Myocyte (in vitro differentiated cells): ENCODE measurements around the gene SENP7. TPM values are rescaled to one million over a fixed set of nuclear protein-coding genes. Genes with fewer than 3 reads are reported as not detected.
"Not testable (repeated sequence)": the region's sequence is repeated elsewhere in the genome, so short reads cannot be mapped to it uniquely, and the experiment has no call there.

Experiments used
- DNase-seq: peaks from one replicate; pipeline ENCODE4 v3.0.0-alpha.2; 2012; ENCODE audit warnings: low read depth
- polyA plus RNA-seq: library from polyadenylated mRNA; unstranded; fragments of >200 nt; gene quantifications from one replicate; pipeline ENCODE4 v1.2.1, GENCODE V29; 2012; ENCODE audit warnings: missing spikeins
- total RNA-seq: library from RNA; depleted of rRNA; stranded (reverse); fragments of >200 nt; gene quantifications from 2 replicates; pipeline ENCODE4 v1.2.3, GENCODE V29; 2014

The SENP7 gene
- 14.2 and 15.4 TPM in 2 replicates for total RNA-seq
- polyA plus RNA-seq, result 3.6 TPM

DNA sequence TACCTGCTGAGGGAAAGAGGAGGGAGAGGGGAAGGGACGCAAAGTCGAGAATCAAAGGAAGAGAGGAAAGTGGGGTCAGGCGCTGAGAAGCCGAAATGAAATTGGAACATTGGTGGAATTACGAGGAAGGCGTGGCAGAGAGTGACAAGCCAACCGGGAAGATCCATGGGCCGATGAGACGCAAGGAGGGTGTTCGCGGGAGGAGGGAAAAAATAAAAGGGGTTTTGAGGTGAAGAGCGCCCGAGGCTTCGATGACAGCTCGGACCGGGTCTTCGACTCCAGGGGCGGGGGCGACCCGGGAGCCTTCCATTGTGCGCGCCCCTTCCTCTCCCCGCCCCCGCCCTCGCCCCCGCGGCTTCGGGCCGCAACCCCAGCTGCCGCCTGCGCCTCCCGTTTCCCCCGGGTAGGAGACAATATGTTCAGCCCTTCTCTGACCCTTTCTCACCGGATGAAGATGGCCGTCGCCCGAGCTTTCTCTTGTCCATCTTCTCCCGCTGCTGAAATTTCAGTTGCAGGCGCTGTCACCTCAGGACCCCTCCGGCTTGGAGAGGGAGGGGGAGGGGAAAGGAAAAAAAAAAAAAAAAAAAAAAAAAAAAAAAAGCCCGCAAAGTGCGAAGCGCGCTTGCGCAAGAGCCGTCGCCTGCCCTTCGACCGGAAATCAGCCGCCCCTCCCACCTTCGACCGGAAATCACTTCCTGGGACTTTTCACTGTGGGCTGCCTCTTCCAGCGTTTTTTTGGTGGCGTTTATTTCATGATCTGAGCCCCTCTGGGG lies at the start of gene SENP7:
Gene SENP7 (minus strand): TSS at position 567 of the 773 bp plus-strand sequence. CDS start 82 bp downstream, at position 485.
- DNase-seq, result peak; percentile 87

DNA sequence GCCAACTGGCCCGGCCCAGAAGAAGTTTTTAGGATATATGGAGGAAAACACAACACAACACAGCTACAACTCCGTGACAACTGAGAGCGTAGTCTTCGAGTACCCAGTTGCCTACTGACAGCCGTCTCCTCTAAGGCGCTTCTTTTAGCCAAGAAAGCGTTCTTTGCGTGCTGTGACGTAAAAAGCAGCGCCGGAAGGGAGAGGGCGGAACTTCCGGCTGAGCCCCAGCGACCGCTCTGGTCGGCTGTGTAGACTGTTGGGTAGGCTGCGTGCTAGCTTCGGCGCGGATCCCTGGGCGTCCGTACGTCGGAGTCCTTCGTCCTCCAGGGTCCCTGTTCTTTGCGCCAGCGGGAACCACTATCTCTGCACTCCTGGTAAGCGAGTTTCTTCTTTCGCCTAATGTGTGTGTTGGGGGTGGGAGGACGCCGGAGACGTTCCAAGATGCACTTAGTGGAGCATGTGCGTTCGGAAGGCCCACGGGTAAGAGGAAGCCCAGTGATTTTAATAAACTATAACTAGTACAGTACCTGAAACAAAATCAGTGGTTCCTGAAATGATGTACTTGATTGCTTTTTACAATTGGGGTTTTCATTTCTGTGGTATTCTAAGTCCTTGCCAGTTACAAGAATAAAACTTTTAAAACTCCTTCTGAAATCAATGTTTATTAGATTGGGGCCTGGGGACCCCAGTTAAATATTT lies 48.8 kb upstream of the SENP7 start, which contains the start of gene TRMT10C:
Gene TRMT10C (plus strand): TSS at position 239 of the 699 bp plus-strand sequence. CDS start 2,914 bp downstream, outside the sequence.
- peak; percentile 95 for DNase-seq

GRCh38 chr3:101556064-101556463 lies 43.1 kb upstream of the SENP7 start:
- DNase-seq, result no peak

DNA sequence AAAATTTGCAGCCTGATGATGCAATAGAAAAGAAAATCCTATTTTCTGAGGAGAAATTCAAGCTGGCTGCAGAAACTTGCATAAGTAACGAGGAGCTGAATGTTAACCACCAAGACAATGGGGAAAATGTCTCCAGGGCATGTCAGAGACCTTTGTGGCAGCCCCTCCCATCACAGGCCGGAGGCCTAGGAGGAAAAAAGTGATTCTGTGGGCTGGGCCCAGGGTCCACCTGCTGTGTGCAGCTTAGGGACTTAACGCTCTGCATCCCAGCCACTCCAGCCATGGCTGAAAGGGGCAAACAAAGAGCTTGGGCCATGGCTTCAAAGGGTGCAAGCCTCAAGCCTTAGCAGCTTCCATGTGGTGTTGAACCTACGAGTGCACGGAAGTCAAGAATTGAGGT lies 40.4 kb upstream of the SENP7 start:
- not testable (repeated sequence) for DNase-seq

GRCh38 chr3:101551359-101552081 lies 38.5 kb upstream of the SENP7 start:
- DNase-seq, result not testable (repeated sequence)

DNA sequence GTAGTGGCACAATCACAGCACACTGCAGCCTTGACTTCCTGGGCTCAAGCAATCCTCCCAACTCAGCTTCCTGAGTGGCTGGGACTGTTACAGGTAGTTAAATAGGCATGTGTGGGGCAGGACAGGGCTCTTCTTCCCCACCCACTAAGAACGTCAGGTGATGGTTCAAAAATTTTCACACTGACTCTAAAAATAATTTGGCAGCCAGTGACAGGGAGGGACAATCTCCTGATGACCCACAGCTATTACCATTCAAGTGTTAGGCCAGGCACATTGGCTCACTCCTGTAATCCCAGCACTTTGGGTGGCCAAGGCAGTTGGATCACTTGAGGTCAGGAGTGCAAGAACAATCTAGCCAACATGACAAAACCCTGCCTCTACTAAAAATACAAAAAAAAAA lies 36.5 kb upstream of the SENP7 start:
- no peak for DNase-seq

GRCh38 chr3:101548527-101549105 lies 35.6 kb upstream of the SENP7 start:
- DNase-seq, result no peak

GRCh38 chr3:101544161-101544850 lies 31.3 kb upstream of the SENP7 start:
- no peak for DNase-seq

DNA sequence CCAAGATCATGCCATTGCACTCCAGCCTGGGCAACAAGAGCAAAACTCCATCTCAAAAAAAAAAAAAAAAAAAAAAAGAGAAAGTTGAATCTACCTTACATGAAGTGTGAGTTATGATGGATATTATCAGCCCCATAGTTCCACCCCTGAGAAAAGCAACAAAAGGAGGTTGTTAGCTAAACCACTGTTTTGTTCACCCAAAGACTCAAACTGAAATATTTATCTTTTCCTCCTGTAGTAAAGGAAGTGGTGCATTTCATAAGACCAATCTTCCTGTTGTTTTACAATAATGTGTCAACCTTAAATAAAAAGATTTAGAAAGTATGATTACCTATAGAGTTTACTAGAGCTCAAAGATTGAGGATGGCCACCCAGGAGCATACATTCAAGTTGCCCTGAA lies 29.9 kb upstream of the SENP7 start:
- no peak for DNase-seq

- DNase-seq, result not testable (repeated sequence)
Observed at GRCh38 chr3:101536955-101537354, 23.9 kb upstream of the SENP7 start.

DNA sequence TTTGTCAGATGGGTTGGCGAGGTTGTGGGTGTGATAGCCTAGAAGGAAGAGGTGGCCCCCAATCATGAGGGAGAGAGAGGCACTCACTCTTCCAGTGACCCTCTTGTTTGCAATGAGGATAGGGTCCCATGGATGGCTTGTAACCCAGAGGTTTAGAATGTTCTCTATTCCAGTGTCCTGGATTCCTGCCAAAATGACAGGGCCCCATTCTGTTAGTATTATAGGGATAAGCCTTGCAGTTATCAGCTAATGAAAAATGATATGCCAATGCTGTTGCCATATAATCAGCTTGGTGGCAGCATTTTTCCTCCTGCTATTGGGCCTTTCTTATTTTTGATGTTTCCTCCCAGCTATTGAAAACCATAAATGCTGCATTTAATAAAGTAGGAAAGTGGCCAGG lies 23.3 kb upstream of the SENP7 start:
- no peak for DNase-seq

DNA sequence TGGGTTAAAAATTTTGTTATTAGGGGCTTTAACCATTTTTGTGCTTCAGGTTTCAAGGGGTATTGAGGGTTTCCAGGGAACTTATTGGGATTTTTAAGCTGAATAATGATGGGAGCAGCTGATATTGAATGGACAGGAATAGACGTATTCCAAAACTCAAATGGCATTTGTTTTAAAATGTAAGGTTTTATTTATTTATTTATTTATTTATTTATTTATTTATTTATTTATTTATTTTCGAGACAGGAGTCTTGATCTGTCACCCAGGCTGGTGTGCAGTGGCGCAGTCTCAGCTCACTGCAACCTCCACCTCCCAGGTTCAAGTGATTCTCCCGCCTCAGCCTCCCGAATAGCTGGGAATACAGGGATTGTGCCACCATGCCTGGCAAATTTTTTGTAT lies 22.2 kb upstream of the SENP7 start:
- no peak for DNase-seq

GRCh38 chr3:101533603-101533968 lies 20.6 kb upstream of the SENP7 start:
- DNase-seq, result no peak

DNA sequence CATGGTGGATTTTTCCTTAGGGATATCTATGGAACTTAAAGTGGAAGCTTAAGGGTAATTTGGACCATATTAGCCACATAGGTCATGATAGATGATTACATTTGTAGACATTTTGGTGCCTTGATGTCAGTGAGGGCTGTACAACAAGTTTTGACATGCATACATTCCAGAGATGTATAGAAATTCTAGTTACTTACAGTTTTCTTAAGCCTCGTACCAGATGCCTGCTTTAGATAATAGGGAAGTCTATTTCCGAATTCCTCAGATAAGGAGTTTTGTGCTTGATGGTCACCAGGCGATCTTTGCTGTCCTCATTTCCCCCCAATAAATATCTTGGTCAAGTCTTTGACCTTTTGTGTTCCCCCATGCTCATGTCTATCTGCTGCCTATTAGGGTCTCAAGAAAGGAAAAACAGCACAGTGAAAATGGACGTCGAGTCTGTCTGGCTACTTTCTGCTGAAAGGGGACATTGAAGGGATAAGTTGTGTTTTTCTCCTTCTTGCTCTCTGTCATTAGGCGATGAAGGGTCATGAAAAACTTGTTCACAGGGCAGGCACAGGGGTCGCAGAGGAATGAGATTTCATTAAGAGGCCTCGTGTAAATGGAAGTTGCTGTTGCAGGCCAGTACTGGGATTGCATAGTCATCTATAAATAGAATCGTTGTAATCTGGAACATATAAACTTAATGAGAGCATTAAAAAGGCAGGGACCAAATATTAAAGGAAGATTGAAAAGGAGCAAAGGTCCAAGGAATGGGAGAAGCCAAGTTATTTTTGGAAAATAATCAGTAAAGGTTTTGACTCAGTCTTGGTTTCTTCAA lies 20.0 kb upstream of the SENP7 start:
- DNase-seq, result peak; percentile 20

DNA sequence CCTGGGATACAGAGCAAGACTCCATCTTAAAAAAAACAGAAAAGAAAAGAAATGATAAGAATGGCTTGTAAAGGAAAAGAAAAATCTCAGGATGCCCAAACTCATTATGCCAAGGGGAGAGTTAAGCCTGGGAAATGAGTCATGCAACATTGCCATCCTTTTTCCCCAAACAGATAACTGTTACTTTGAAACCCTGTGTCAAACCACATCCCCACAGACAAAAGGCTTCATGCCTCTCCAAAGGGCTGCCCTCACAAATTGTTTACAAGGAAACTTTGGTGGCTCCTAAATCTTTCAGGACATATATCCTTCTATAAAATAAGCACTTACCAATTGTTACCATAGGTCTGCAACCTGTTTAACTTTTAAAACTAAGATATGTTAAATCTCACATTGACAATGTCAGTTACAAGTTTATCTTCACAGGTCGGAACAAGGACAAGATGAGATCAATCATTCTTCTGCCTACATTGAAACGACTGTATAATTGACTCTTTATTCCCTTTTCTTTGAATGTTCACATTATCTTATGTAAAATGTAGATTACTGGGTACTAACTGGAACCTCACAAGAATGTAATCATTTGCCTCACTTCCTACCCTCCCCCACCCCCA lies 18.6 kb upstream of the SENP7 start:
- DNase-seq, result peak; percentile 28

DNA sequence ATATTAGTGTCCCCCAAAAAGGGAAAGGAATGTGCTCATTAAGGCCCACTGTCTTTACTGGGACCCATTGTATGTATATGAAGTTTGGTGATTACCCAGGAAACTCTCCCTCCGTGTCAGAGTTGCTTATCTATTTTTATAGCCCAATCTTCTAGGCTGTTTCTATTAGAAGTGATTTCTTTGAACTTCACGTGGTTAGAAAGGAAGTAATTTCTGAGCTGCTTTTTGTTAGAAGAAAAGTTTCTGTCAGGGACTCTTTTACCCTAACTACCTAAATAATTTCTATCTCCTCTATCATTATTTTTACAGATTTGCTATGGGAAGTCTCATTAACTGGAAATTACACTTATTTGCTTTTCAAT lies 17.7 kb upstream of the SENP7 start:
- DNase-seq, result no peak

DNA sequence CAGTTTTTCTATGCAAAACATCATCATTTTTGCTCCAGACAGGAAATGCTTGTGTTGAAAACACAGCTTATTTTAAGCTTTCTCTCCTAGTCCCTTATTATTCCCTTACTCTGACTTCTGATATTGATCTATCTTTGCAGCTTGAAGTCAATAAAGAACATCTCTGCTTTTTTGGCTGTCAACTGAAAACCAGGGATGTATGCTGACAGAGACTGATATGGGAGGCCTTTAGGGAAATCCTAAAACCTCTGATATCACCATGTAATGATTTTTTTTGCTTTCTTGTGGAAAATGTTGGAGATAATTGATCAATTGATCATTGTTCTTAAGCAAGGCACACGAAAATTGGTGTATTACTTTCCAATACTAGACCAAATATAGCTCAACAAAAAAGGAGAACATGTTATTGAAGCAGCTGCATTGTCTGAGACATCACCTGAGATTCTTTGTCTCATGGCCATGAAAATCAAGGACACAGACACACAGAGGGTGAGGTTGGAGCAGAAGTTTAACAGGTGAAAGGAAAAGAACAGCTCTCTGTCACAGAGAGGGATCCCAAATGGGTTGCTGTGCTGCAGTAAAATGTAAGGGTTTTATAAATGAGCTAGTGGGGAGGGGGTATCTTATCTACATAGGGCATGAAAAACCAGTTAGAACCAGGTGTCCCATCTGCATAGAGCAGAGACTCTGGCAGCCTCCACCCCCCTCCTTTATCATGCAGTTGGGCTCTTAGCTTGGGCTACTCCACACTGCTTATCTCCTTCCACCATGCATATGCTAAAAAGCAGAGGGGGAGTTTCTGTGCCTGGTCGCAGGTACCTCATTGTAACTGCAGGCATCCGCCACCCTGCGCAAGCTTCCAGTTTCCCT lies 17.0 kb upstream of the SENP7 start:
- no peak for DNase-seq

DNA sequence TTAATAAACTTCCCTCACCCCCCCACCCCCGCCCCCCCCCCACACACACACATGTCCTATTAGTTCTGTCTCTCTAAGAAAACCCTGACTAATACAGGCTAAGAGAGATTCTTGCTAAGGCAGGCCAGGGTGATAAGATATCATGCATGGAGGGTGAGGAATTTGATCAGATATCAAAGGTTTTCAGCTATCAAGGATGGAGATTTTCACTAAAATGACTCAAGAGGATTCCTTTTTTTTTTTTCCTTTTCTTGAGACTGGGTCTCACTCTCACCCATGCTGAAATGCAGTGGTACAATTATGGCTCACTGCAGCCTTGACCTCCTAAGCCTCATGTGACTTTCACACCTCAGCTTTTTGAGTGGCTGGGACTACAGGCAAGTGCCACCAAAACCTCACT lies 14.9 kb upstream of the SENP7 start:
- DNase-seq, result no peak

- DNase-seq, result no peak
Observed at GRCh38 chr3:101527441-101527840, 14.4 kb upstream of the SENP7 start.
